ENCODE measurements around the gene LSP1.

- no peak for TF ChIP-seq CTCF (IDR thresholded peaks at IDR 0.05)
- no peak for TF ChIP-seq POLR2A (IDR thresholded peaks at IDR 0.05)
- no peak for TF ChIP-seq EP300 (IDR thresholded peaks at IDR 0.05)
- no peak for TF ChIP-seq POLR2AphosphoS5 (IDR thresholded peaks at IDR 0.05)
Measured at GRCh38 chr11:1825785-1826451, 27.0 kb upstream of the LSP1 start.

Data from sigmoid colon (tissue), 4 donors.